PFSK-1 (cell line): Measurements from ENCODE around the gene SEPTIN11.

Experiments used
- FOXP2 ChIP-seq: optimal IDR thresholded peaks from 2 replicates; pipeline ENCODE3; 2011; ENCODE audit warnings: borderline replicate concordance, control low read depth, inconsistent platforms; ENCODE audit not compliant: insufficient read depth; ENCODE audit errors: extremely low read length, extremely low read depth
- POLR2AphosphoS5 ChIP-seq: IDR thresholded peaks from 2 replicates; pipeline ENCODE4 v1.6.1; 2012; ENCODE audit warnings: low read depth, mild to moderate bottlenecking, control low read depth, low read length, moderate library complexity
- REST ChIP-seq, 2 experiments: IDR thresholded peaks; 2 replicates each; pipeline versions ENCODE4 v1.6.1 to v1.8.0; 2011 to 2012; ENCODE audit warnings: low read depth in 2 of 2, low read length in 2 of 2, control low read depth in 1 of 2, inconsistent platforms in 1 of 2, mild to moderate bottlenecking in 1 of 2, moderate library complexity in 1 of 2; ENCODE audit not compliant: insufficient read depth in 1 of 2
- SIN3A ChIP-seq: IDR thresholded peaks from 2 replicates; pipeline ENCODE4 v1.6.1; 2012; ENCODE audit warnings: mild to moderate bottlenecking, low read length, moderate library complexity, borderline replicate concordance; ENCODE audit not compliant: insufficient read depth
- TAF1 ChIP-seq: IDR thresholded peaks from 2 replicates; pipeline ENCODE4 v1.6.1; 2012; ENCODE audit warnings: low read length, control low read depth, borderline replicate concordance; ENCODE audit not compliant: insufficient read depth

SEPTIN11 gene

GRCh38 chr4:76989391-76990061 is 40.0 kb downstream of the SEPTIN11 start:
- no peak for TF ChIP-seq REST (IDR thresholded peaks at IDR 0.05; ENCODE audit: insufficient read depth in 1 of 2, low read depth in 2 of 2, low read length in 2 of 2)
- TF ChIP-seq TAF1, result no peak
- TF ChIP-seq POLR2AphosphoS5, result no peak
- no peak for TF ChIP-seq SIN3A
- TF ChIP-seq FOXP2, result no peak

- no peak for TF ChIP-seq SIN3A
- no peak for TF ChIP-seq REST (IDR thresholded peaks at IDR 0.05; ENCODE audit: insufficient read depth in 1 of 2, low read depth in 2 of 2, low read length in 2 of 2)
- TF ChIP-seq TAF1, result no peak
- no peak for TF ChIP-seq POLR2AphosphoS5
- no peak for TF ChIP-seq FOXP2
These were observed 40.9 kb downstream of the SEPTIN11 start for GRCh38 chr4:76990288-76991080.

GRCh38 chr4:76991161-76991660 is 41.7 kb downstream of the SEPTIN11 start:
- TF ChIP-seq REST (IDR thresholded peaks at IDR 0.05; ENCODE audit: insufficient read depth in 1 of 2, low read depth in 2 of 2, low read length in 2 of 2) (no peak), FOXP2 (no peak), TAF1 (no peak), POLR2AphosphoS5 (no peak), SIN3A (no peak)

GRCh38 chr4:76993787-76994641 is 44.5 kb downstream of the SEPTIN11 start:
- TF ChIP-seq TAF1 (no peak), REST (IDR thresholded peaks at IDR 0.05; ENCODE audit: insufficient read depth in 1 of 2, low read depth in 2 of 2, low read length in 2 of 2) (no peak), POLR2AphosphoS5 (no peak), SIN3A (no peak), FOXP2 (no peak)
